Measurements from ENCODE around the gene GOLGA8O. TPM values are rescaled to one million over a fixed set of nuclear protein-coding genes. Genes with fewer than 3 reads are reported as not detected.

The GOLGA8O gene
- total RNA-seq, 6 experiments from 2014 or later, result 0.51 to 1.4 (median 1.1) TPM; not detected in 2

Small RNA genes within 50 kb of the gene (small RNA-seq; reads per million reads assigned to genes)
- gene AC135983.5, result 0 reads per million in 2 experiments
- 0 reads per million in 2 experiments for gene RF00096
- 0 reads per million in 2 experiments for gene RN7SL539P

Other genes starting within 250 kb of the GOLGA8O start
- gene GOLGA8K, start 52.3 kb downstream of the GOLGA8O start, total RNA-seq, result under 1 TPM in 4 of 6 experiments, not detected in 2; 0.24 to 0.95 (median 0.43) TPM
- 10 to 100 TPM in 1 of 6 experiments, 1 to 10 TPM in 5; 3.2 to 32.1 (median 6.0) TPM for gene GOLGA8N, start 137.8 kb upstream of the GOLGA8O start, total RNA-seq
- 1 to 10 TPM in 5 of 6 experiments, under 1 TPM in 1; 0.51 to 3.3 (median 1.6) TPM for gene ARHGAP11A, start 159.9 kb upstream of the GOLGA8O start, total RNA-seq
- 10 to 100 TPM in 2 of 6 experiments, 1 to 10 TPM in 4; 2.6 to 18.3 (median 4.4) TPM for gene SCG5, start 186.1 kb upstream of the GOLGA8O start, total RNA-seq

Measured in right lobe of liver (tissue), 5 donors.